SK-N-MC (cell line): ENCODE data around the gene NUP62.

Experiments
- EZH2 ChIP-seq: fragments of 200-600 bp; sonication (generic); IDR thresholded peaks from one replicate; pipeline ENCODE4 v1.6.1; 2017; ENCODE audit warnings: antibody characterized with exemption
- FOXP2 ChIP-seq: optimal IDR thresholded peaks from 2 replicates; pipeline ENCODE3; 2011; ENCODE audit warnings: mild to moderate bottlenecking, moderate library complexity; ENCODE audit not compliant: insufficient read depth; ENCODE audit errors: extremely low read length, control extremely low read depth
- POLR2AphosphoS5 ChIP-seq: IDR thresholded peaks from 2 replicates; pipeline ENCODE4 v1.6.1; 2012; ENCODE audit warnings: mild to moderate bottlenecking, low read depth, low read length, borderline replicate concordance

DNA sequence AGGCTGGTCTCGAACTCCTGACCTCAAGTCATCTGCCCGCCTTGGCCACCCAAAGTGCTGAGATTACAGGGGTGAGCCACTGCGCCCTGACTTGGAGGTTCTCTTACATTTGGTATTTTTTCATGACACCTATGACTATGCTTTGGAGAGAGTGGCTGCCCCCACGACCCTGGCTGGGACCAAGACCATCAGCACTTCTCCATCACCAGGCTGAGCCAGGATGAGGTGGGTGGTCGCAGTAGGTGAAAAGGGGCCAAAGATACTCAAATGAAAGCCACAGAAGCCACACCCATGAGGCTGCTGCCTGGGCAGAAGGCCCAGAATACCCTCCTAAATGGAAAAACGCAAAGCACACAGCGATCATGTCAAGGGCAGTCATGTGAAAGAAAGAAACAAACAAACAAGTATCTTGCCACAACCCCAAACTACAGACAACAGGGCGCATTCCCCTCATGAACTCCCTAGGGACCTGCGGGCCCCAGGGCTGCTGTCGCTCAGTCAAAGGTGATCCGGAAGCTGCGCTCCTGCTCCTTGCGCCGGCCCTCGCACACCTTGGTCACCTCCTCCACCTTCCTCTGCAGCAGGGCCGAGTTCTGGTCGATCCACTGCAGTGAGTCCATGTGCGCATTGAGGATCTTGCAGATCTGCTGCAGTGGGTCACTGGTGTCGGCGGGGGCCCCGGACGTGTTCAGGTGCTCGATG lies 21.4 kb downstream of the NUP62 start:
- TF ChIP-seq EZH2 = no peak
- no peak for TF ChIP-seq POLR2AphosphoS5
- TF ChIP-seq FOXP2 = no peak
